HG03139 (cell line): ENCODE results near the gene DCXR.

ENCODE experiments used
- ATAC-seq: cut with Tn5 transposase; IDR thresholded peaks from one replicate; pipeline ENCODE4 v1.9.1; 2021; ENCODE audit not compliant: unreplicated experiment

The DCXR gene

GRCh38 chr17:82024859-82025258, 12.6 kb downstream of the DCXR start:
- no peak for ATAC-seq

GRCh38 chr17:82023447-82024241, 13.9 kb downstream of the DCXR start:
- ATAC-seq = peak; percentile 8

- ATAC-seq = peak; percentile 81
Measured at GRCh38 chr17:82022981-82023446, 14.5 kb downstream of the DCXR start, which contains the start of gene LRRC45. Gene LRRC45, plus strand, starts transcription at chr17:82023305. Its CDS starts 339 bp downstream, at chr17:82023644.

GRCh38 chr17:82022310-82022980, 15.1 kb downstream of the DCXR start, which contains the start of gene CENPX:
Gene CENPX, minus strand, starts transcription at chr17:82022878. Its CDS starts 17 bp downstream, at chr17:82022861.
- ATAC-seq = no peak

DNA sequence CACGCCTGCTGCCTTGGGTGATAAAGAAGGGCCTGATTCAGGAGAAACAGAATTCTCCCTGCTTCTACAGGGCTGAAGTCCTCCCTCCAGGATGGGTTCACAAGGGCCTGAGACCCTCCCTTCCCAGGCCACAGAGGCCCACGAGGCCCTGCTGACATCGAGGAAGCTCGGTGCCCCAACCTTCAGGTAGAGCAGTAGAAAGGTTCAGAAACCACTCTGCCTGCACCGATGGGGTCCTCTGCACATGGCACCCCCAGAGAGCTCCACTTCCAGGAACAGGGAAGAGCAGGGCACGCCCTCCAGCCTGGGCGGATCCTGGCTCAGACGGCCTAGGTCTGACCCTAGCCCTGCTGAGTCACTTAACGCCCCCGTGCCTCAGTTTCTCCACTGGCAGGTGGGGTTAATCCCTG, 15.6 kb downstream of the DCXR start:
- ATAC-seq = no peak

GRCh38 chr17:82021107-82021899, 16.2 kb downstream of the DCXR start:
- no peak for ATAC-seq

GRCh38 chr17:82020572-82021106, 16.9 kb downstream of the DCXR start:
- no peak for ATAC-seq

- ATAC-seq = no peak
Measured at GRCh38 chr17:82019690-82020571, 17.6 kb downstream of the DCXR start.

DNA sequence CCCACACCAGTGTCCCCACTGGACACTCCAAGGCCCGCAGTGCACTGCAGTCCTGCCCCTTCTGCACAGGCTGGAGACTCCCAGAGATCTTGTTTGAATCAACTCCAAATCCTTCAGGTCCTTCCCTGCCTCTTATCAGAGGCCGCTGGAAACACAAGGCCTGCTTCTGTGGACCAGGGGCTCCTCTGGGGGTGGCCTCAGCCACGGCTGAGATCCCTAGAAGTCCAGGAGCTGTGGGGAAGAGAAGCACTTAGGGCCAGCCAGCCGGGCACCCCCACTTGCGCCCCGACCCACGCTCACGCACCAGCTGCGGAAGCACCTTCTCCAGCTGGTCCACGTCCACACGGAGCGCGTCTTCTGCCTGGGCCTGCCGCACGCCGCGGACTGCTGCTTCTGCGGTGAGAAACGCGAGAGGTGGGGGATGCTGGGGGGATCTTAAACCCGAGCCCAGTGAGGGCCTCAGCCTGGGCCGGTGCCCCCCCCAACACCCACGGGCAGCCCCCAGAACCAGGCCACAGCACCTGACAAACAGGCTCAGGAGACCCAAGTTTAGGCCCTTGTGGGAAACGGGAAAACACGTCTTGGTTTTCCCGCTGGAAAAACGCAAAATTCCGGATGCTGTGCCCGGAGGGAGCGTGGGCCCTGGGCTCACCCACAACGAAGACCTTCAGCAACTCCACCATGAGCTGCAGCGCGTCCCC, 18.4 kb downstream of the DCXR start:
- no peak for ATAC-seq

- ATAC-seq = no peak
Measured at GRCh38 chr17:82018152-82018988, 19.1 kb downstream of the DCXR start.

DNA sequence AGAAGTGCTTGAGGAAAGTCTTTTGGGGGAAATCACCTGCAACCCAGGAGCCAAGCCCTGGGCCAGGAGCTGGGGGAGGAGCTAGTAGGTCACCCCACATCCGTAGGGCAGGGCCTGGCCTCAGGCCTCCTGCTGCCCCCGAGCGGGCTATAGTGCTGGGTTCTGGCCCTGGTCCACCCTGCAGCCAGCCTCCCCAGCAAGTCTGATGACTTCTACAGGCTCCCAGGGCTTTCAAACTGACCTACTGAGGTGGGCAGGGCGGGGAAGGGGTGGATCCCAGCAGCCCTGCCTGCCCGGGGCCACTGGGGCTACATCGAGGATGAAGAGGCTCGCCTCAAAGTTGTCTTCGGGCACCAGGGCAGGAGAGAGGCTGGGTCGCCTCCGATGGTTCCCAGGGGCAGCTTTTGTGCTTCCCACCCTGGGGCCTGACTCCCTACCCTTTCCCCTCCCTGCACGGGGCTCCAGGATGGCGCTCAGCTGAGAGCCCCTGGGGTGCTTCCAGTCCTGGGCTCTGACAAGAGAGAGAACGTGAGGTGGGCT, 19.8 kb downstream of the DCXR start:
- ATAC-seq = no peak

- ATAC-seq = no peak
Measured at GRCh38 chr17:82016875-82017459, 20.5 kb downstream of the DCXR start.

DNA sequence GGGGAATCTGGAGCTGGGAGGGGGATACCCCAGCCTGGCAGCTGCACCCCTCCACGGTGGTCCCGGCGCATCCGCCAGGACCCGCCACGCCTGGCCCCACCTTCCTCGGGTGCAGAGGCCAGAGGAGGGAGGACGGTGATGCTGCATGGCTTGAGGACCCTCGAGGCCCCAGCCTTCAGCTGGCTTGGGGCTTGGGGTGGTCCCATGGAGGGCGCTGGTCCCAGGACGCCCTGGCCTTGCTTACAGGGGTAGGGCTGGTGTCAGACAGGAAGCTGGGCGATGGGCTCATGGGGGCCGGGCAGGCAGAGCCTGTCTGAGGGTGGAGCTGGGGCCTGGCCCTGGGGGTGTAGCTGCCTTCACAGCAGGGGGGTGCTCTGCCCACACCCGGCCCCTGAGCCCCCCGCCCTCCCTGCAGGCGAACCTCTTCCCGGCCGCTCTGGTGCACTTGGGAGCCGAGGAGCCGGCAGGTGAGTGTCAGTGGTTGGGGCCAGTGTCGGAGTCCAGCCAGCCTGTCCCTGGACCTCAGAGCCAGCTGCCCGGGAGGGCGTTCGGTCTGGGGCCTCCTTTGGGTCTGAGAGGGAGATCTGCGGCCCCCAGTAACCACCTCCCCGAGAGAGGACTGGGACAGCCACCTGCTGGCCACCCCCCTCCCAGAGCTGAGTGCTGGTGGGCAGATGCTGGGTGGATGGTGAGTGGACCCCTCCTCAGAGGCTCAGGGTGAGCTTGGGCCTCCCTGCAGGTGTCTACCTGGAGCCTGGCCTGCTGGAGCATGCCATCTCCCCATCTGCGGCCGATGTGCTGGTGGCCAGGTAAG, 21.2 kb downstream of the DCXR start:
- no peak for ATAC-seq

DNA sequence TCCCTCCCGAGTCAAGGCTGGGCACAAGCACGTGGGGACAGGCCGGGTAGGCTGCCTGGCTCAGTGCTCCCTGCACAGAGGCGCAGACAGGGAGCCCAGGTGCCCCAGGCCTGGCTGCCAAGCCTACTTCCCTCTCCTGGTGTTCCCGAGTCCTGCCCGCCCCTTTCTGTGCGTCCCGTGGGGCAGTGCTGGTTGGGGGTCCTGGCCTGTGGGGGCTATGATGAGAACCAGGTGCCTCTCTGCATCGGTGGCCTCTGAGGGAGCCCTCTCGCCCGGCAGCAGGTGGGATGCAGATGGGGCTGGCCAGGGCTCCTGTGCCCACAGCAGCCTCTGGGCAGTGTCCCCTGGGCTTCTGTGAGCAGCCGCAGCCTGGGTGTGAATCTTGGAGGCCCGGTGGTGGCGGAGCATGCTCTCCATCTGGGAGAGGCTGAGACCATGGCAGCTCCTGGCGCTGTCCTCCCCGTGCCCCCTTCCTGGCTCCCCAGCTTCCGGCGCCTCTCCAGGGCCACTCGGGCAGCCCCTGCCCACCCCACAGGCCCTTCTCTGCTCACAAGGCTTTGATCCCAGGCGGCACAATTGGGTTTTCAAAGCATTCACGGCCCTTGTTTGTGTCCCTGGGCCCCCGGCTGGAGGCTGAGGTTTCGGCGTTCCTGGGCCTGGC, 22.1 kb downstream of the DCXR start:
- ATAC-seq = no peak

DNA sequence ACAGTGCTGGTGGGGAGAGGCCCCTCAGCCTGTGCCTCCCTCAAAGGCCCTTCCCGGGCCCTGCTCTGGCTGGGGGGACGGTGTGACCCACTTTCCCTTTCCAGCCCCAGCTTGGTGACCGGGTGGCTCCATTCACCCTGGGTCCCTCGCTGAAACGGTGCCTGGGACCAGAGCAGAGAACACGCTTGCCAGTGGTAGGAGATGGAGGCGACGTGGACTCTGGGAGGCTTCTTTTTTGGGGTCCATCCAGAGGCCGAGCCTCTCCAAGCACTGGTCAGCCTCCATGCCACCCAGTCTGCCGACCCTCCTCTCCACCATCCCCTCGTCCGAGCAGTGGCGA, 22.6 kb downstream of the DCXR start:
- no peak for ATAC-seq

- ATAC-seq = no peak
Measured at GRCh38 chr17:82014432-82014831, 23.1 kb downstream of the DCXR start.
